Measurements from ENCODE around the gene POLG2.

DNA sequence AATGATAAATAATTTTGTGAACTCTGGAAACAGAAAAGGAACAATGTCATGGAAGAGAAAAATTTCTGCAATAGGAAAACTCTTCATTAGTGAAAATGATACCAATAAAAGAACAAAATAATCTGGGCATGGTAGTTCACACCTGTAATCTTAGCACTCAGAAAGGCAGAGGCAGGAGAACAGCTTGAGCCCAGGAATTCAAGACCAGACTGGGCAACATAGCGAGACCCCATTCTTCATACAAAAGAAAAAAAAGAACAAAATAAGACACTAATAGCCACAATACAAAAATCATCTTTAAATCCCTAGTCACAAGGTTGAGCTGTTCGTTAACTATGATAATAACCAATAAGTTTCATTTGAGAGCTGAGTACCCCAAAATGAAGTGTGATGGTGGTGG, 8.6 kb downstream of the POLG2 start:
- TF ChIP-seq, protein P1, sequence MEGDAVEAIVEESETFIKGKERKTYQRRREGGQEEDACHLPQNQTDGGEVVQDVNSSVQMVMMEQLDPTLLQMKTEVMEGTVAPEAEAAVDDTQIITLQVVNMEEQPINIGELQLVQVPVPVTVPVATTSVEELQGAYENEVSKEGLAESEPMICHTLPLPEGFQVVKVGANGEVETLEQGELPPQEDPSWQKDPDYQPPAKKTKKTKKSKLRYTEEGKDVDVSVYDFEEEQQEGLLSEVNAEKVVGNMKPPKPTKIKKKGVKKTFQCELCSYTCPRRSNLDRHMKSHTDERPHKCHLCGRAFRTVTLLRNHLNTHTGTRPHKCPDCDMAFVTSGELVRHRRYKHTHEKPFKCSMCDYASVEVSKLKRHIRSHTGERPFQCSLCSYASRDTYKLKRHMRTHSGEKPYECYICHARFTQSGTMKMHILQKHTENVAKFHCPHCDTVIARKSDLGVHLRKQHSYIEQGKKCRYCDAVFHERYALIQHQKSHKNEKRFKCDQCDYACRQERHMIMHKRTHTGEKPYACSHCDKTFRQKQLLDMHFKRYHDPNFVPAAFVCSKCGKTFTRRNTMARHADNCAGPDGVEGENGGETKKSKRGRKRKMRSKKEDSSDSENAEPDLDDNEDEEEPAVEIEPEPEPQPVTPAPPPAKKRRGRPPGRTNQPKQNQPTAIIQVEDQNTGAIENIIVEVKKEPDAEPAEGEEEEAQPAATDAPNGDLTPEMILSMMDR (optimal IDR thresholded peaks at IDR 0.05 in 1 of 3, IDR thresholded peaks at IDR 0.05 in 1 of 3, conservative IDR thresholded peaks at IDR 0.05 in 1 of 3; ENCODE audit: extremely low read depth in 1 of 3, insufficient read depth in 2 of 3, low read length in 3 of 3): no peak
- no peak for TF ChIP-seq EZH2 (IDR thresholded peaks at IDR 0.05; ENCODE audit: low read length)

Measured in keratinocyte (primary cell).